Heart right ventricle (tissue), 16 donors: ENCODE data around the gene CALCOCO2. TPM values are rescaled to one million over a fixed set of nuclear protein-coding genes. Genes with fewer than 3 reads are reported as not detected.
"Not testable (repeated sequence)": the region's sequence is repeated elsewhere in the genome, so short reads cannot be mapped to it uniquely, and the experiment has no call there.

Source experiments
- ATAC-seq, 8 donors: fragments of 200-7000 bp; cut with Tn5 transposase; one replicate each; pipeline ENCODE4 v1.9.1; 2020; ENCODE audit warnings: mild to moderate bottlenecking in 8 of 8, moderate library complexity in 8 of 8, moderate number of reproducible peaks in 1 of 8
- DNase-seq, 2 donors: peaks; one replicate each; pipeline ENCODE4 v3.0.0-alpha.2; 2020
- H3K27ac ChIP-seq, 10 donors: fragments of 200-600 bp; sonication (generic) in 2 of 10; one replicate each; pipeline versions ENCODE4 v1.5.0 to v1.8.0; 2020 to 2022; ENCODE audit warnings: mild to moderate bottlenecking in 3 of 10
- H3K27me3 ChIP-seq, 7 donors: fragments of 200-600 bp; one replicate each; pipeline ENCODE4 v1.8.0; 2021 to 2022; ENCODE audit warnings: mild to moderate bottlenecking in 2 of 7
- H3K36me3 ChIP-seq, 9 donors: fragments of 200-600 bp; sonication (generic) in 1 of 9; one replicate each; pipeline versions ENCODE4 v1.5.0 to v1.8.0; 2020 to 2022; ENCODE audit warnings: mild to moderate bottlenecking in 2 of 9
- H3K4me1 ChIP-seq, 9 donors: fragments of 200-600 bp; sonication (generic) in 1 of 9; one replicate each; pipeline versions ENCODE4 v1.5.0 to v1.8.0; 2020 to 2022; ENCODE audit warnings: mild to moderate bottlenecking in 4 of 9
- H3K4me3 ChIP-seq, 10 donors: fragments of 200-600 bp; sonication (generic) in 2 of 10; one replicate each; pipeline versions ENCODE4 v1.5.0 to v1.8.0; 2020 to 2022; ENCODE audit warnings: mild to moderate bottlenecking in 7 of 10, moderate library complexity in 2 of 10
- H3K9me3 ChIP-seq, 11 donors: fragments of 200-600 bp in 10 of 11; sonication (generic) in 2 of 11; one replicate each; pipeline versions ENCODE4 v1.5.0 to v1.8.0; 2013 to 2022; ENCODE audit warnings: mild to moderate bottlenecking in 2 of 11, control low read depth in 1 of 11, moderate library complexity in 1 of 11
- WGBS, 2 donors: extraction: QIAGEN DNeasy Blood & Tissue Kit; methylation state at CpG; one replicate each; pipeline ENCODE4 v1.1.7; 2013; ENCODE audit warnings: inconsistent platforms in 1 of 2; 5-methylcytosine and 5-hydroxymethylcytosine counted together
- intact Hi-C, 10 donors: fragments of 100-400 bp; cut with DNase I; formaldehyde crosslinking; loops; one replicate each; pipeline versions ENCODE4 v1.11.1 to v1.14.2; 2022
- polyA plus RNA-seq, 2 donors: library from polyadenylated mRNA; stranded (reverse); fragments of 200-250 nt; gene quantifications; one replicate each; pipeline ENCODE4 v1.2.3, GENCODE V29; 2013
- total RNA-seq, 10 donors: library from RNA; stranded (reverse); fragmentation: NEBNext Ultra II Directional in 3 of 10; extraction: Animal tissue kit (Norgen Biotek cat#: 25700) in 3 of 10; gene quantifications; one replicate each; pipeline versions ENCODE4 v1.2.1 to v1.2.4, GENCODE V29; 2021 to 2023
- TF ChIP-seq, protein P1 (sequence below), 9 donors: fragments of 200-600 bp; sonication (generic) in 2 of 9; IDR thresholded peaks; one replicate each; pipeline versions ENCODE4 v1.5.0 to v1.8.0; 2021 to 2022; ENCODE audit warnings: antibody characterized with exemption in 9 of 9, mild to moderate bottlenecking in 5 of 9, moderate library complexity in 1 of 9
- donor health status: Arrhythmogenic right ventricular cardiomyopathy.
- donor health status: ischemic (EF 13 %, LVEDD 7.1; RV severe dilation, severe dysfunction).
- donor health status: healthy with polysubstance abuse.
- donor health status: DM: no; HTN: yes; CAD: no.
- donor health status: DM: no; HTN: no; CAD: no.
- donor health status: ischemic (EF 25% LVEDD 6.9; RV normal size, moderate dysfunction).
- donor health status: ischemic (EF 25% LVEDD 5.7; RV mildly dilated, moderate dysfunction).
- donor health status: healthy.
- donor health status: DM: yes; HTN: yes; CAD: no.
- donor health status: Ischemic cardiomyopathy.
- donor health status: ischemic (EF 35%, LVEDD 5.7; RV mildly dilated, moderate dysfunction).
- donor health status: nonischemic (EF 11% LVEDD 7.7; RV severe dilation, severe dysfunction).
- donor health status: DM: yes; HTN: yes; CAD: no.
- donor health status: PGD.
- donor health status: ischemic (EF 29% LVEDD 5.4; RV normal size, mild dysfunction).
- donor health status: nonischemic (EF 23%, LVEDD 6.1; RV moderate dilation, normal function).

The CALCOCO2 gene
- total and polyA plus RNA-seq, 12 donors: 79.7 to 412 (median 247) TPM

DNA sequence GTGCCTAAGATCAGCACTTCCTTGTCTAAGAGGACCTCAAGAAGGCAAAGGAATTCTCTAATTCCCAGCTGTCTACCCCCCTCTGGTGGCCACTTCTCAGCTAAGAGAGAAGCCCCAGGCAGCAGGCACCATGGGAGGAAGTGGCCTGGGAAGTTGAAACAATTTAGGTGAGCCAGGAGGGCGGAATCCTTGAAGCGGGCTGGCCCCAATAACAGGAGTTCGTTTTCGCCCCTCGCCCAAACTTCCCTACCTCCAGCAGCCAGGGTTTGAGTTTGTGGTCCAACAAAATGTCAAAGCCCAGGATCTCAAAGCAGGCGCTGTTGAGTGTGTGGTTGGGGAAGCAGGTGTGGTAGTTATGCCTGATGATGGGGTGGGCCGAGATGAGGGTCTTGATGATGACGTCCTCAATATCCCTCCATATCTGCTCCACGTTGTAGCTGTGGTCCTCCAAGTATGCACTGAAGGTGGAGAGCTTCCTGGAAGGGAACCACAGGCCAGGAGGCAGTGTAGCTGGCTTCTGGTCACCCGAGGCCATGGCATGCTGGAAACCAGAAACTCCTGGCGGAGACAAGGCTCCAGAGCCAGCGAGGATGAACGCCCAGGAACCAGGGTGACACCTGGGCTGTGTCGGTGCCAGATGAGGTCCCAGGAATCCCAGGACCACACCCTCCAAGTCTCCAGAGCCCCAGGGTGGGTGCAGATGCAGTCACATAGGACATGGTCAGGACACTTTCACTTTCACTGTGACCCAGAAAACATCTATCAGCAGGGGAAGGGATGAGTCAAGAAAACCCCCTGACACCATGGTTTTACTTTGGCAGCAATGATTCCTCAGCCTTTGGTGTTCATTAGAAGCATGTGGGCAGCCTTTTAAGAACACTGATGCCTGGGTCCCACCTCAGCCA, 39.5 kb upstream of the CALCOCO2 start:
- no peak overlapping the region for H3K27ac ChIP-seq
- TF ChIP-seq, protein P1, sequence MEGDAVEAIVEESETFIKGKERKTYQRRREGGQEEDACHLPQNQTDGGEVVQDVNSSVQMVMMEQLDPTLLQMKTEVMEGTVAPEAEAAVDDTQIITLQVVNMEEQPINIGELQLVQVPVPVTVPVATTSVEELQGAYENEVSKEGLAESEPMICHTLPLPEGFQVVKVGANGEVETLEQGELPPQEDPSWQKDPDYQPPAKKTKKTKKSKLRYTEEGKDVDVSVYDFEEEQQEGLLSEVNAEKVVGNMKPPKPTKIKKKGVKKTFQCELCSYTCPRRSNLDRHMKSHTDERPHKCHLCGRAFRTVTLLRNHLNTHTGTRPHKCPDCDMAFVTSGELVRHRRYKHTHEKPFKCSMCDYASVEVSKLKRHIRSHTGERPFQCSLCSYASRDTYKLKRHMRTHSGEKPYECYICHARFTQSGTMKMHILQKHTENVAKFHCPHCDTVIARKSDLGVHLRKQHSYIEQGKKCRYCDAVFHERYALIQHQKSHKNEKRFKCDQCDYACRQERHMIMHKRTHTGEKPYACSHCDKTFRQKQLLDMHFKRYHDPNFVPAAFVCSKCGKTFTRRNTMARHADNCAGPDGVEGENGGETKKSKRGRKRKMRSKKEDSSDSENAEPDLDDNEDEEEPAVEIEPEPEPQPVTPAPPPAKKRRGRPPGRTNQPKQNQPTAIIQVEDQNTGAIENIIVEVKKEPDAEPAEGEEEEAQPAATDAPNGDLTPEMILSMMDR (IDR thresholded peaks at IDR 0.05): peak; percentile 49 to 86 (median 81)
- WGBS, 2 donors: 40 to 42% methylated on average over 14 of the region's 14 CpGs
- H3K9me3 ChIP-seq: no peaks in the 10 kb centered on the region
- no peaks in the 10 kb centered on the region for H3K36me3 ChIP-seq
- ATAC-seq (peak; percentile 55 to 92 (median 86)), DNase-seq (peak; percentile 23 to 86)
- peaks cover 0 to 68% (median 44%) of the 10 kb centered on the region in 7 donors for H3K27me3 ChIP-seq
- no peak overlapping the region for H3K4me3 ChIP-seq
- intact Hi-C loops: loop anchor here (1.0 to 10.0 kb wide), 10 partner anchors 64 to 119 kb away; partner anchors contain the start of genes PRAC1 (in 5 of the 10), PRAC2 (in 5 of the 10) and HOXB13 (in 2 of the 10)
- H3K4me1 ChIP-seq: peaks cover 0 to 6% (median 0%) of the 10 kb centered on the region in 9 donors

DNA sequence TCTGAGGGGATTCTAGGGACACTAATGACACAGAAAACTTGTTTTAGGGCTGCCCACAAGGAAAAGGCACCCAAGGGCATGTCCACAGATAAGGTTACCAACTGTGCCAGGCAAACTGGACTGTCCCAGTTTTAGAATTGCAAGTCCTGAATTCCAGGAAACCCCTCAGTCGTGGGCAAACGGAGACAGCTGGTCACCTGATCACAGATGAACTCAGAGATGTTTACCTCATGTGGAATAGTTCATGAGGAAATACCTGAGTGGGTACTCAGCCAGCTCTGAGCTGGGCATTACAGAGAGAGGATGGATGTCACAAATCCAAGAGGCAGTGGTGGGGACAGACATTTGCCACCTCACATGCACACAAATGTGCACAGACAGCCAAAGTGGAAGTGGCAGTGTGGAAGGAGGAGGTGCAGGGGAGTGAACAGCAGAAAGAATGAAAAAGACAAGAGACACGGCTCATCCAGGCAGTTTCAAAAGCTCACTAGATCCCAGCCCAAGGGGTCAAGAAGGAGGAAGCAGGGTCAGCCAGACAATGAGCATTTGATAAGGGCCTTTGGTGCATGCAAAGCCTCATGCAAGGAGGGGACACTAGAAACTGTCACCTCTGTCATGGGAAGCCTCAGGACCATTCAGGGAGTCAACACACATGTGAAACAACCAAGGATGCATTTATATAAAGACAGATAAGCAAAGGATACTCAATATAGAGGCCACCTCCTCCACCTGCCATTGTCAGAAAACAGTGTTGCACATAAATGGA, 38.6 kb upstream of the CALCOCO2 start:
- intact Hi-C loops: loop anchor here in 9 of 10 donors (5.0 to 10.0 kb wide), 5 partner anchors 65 to 120 kb away; partner anchors contain the start of genes PRAC1 (in 5 of the 9), PRAC2 (in 5 of the 9) and HOXB13 (in 2 of the 9)
- H3K27me3 ChIP-seq: peaks cover 0 to 65% (median 44%) of the 10 kb centered on the region in 7 donors

DNA sequence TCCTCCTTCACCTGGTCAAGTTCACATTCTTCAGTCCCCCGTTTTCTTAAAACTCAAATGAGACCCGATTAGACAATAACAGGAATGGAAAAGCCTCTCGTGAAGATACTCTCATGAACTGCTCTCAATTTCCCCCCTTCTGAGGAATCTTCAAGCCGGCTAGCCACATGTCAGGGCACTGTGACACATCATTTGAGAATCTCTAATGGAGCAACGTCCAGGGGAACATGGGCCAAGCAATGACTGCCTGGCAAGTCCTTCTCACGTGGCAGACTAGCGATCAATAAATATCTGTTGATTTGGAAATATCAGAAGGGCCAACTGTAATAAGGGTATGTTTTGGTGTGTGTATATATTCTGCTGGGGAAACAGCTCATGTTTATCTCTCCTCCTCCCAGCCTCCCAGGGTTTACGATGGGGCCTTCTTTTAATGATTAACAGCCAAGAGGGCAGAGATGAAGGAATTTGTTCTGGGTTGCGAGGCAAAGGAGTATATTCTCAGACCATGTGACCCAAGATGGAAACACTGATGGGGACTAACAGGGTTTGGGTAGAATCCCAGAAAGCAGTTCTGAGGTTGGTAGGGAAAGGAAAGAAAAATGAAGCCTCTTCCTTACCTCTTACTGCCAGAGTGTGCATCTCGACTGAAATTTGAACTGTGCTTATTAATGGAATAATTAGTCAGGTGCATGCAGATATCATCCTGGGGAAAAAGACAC, 35.2 kb upstream of the CALCOCO2 start:
- DNase-seq (no peak), ATAC-seq (no peak)
- intact Hi-C loops: loop anchor here in 1 of 10 donors (10.0 kb wide), 1 partner anchor 71 kb away; the partner anchor contains the start of genes HOXB13, PRAC1 and PRAC2
- Histone ChIP-seq H3K4me1 (peaks cover 0 to 9% (median 0%) of the 10 kb centered on the region in 9 donors), H3K4me3 (no peak overlapping the region), H3K36me3 (no peaks in the 10 kb centered on the region), H3K27me3 (peaks cover 0 to 64% (median 42%) of the 10 kb centered on the region in 7 donors), H3K9me3 (no peaks in the 10 kb centered on the region), H3K27ac (no peak overlapping the region)
- TF ChIP-seq, protein P1 (IDR thresholded peaks at IDR 0.05): no peak
- 77 to 78% methylated on average over 10 of the region's 10 CpGs for WGBS, 2 donors

More for the DNA sequence above, 38.6 kb upstream of the CALCOCO2 start:
- Histone ChIP-seq H3K4me3 (no peak overlapping the region), H3K9me3 (no peaks in the 10 kb centered on the region), H3K27ac (no peak overlapping the region), H3K4me1 (peaks cover 0 to 6% (median 0%) of the 10 kb centered on the region in 9 donors), H3K36me3 (no peaks in the 10 kb centered on the region)
- DNase-seq: no peak
- no peak for ATAC-seq
- WGBS, 2 donors: 34 to 35% methylated on average over 3 of the region's 3 CpGs
- TF ChIP-seq, protein P1 (IDR thresholded peaks at IDR 0.05): no peak

DNA sequence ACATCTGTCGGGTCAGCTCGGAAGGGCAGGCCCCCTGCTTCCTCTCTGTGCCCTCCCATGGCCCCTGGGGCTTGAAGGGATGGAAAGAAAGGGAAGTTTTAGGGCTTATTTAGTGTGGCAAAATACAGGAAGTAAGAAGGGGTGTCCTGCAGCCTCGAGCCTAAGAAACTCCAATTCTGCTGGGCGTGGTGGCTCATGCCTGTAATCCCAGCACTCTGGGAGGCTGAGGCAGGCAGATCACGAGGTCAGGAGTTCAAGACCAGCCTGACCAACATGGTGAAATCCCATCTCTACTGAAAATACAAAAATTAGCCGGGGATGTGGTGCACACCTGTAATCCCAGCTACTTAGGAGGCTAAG, 34.7 kb upstream of the CALCOCO2 start:
- 60 to 71% methylated on average over 6 of the region's 6 CpGs for WGBS, 2 donors
- H3K27me3 ChIP-seq: peaks cover 0 to 63% (median 43%) of the 10 kb centered on the region in 7 donors
- not testable (repeated sequence) for ATAC-seq, H3K36me3 ChIP-seq, H3K9me3 ChIP-seq, DNase-seq, H3K4me3 ChIP-seq, H3K27ac ChIP-seq
- peaks cover 0 to 11% (median under 1%) of the 10 kb centered on the region in 9 donors for H3K4me1 ChIP-seq
- intact Hi-C loops: loop anchor here in 1 of 10 donors (10.0 kb wide), 1 partner anchor 71 kb away; the partner anchor contains the start of genes HOXB13, PRAC1 and PRAC2
